Central memory CD4-positive, alpha-beta T cell (primary cell): ENCODE measurements around the gene UBE2D2.
"Not testable (repeated sequence)": the region's sequence is repeated elsewhere in the genome, so short reads cannot be mapped to it uniquely, and the experiment has no call there.

Source experiments
- DNase-seq: peaks from one replicate; pipeline ENCODE4 v3.0.0; 2022

The UBE2D2 gene

GRCh38 chr5:139549162-139549894, 11.8 kb upstream of the UBE2D2 start:
- no peak for DNase-seq

DNA sequence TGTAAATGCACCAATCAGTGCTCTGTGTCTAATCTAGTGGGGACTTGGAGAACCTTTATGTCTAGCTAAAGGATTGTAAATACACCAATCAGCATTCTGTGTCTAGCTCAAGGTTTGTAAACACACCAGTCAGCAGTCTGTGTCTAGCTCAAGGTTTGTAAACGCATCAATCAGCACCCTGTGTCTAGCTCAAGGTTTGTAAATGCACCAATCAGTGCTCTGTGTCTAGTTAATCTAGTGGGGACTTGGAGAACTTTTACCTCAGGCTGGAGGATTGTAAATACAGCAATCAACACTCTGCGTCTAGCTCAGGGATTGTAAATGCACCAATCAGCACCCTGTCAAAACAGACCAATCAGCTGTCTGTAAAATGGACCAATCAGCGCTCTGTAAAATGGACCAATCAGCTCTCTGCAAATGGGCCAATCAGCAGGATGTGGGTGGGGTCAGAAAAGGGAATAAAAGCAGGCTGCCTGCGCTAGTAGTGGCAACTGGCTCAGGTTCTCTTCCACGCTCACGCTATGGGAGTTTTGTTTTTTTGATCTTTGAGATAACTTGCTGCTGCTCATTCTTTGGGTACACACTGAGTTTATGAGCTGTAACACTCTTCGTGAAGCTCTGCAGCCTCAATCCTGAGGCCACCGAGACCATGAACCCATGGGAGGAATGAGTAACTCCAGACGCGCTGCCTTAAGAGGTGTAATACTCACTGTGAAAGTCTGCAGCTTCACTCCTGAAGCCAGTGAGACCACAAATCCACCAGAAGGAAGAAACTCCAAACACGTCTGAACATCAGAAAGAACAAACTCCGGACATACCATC, 10.9 kb upstream of the UBE2D2 start:
- not testable (repeated sequence) for DNase-seq

- DNase-seq = no peak
These were observed 9.8 kb upstream of the UBE2D2 start for GRCh38 chr5:139551191-139551889.

DNA sequence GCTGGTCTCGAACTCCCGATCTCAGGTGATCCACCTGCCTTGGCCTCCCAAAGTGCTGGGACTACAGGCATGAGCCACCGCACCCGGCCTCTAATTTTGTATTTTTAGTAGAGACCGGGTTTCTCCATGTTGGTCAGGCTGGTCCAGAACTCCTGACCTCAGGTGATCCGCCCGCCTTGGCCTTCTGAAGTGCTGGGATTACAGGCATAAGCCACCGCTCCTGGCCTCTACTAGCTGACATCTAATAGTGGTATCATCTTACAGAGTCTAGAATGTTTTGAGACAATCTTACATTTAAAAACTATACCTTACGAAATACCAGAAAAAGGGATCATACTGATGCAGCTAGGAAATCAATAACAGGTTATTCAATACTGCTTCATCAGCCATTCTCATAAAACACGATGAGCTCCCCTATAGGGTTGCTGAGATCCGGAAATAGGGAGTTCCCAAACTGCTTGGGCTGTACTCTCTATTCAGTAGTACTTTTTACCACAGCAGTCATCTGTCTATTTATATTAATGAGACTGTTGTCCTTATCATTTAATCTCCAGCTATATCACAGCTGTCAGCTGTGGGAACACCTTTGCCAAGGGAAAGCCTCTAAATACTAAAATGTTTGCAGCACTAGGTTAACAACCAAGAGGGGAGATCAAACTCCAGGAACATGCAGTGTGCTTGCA, 8.1 kb upstream of the UBE2D2 start:
- no peak for DNase-seq

DNA sequence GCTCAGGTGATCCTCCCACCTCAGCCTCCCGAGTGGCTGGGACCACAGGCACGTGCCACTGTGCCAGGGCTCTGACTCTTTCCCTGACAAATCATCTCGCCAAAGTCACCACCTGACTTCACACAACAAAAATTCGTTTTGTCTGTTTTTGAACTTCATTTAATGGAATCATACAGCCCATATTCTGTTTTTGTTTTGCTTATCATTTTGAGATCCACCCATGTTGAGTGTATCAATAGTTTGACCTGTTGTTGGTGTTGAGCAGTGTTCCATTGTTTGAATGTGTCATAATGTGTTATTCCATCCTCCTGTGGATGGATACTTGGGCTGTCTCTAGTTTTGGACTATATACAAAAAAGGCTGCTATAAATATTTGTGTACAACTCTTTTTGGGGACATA, 6.9 kb upstream of the UBE2D2 start:
- no peak for DNase-seq

- no peak for DNase-seq
These were observed 3.3 kb upstream of the UBE2D2 start for GRCh38 chr5:139557811-139558210.

DNA sequence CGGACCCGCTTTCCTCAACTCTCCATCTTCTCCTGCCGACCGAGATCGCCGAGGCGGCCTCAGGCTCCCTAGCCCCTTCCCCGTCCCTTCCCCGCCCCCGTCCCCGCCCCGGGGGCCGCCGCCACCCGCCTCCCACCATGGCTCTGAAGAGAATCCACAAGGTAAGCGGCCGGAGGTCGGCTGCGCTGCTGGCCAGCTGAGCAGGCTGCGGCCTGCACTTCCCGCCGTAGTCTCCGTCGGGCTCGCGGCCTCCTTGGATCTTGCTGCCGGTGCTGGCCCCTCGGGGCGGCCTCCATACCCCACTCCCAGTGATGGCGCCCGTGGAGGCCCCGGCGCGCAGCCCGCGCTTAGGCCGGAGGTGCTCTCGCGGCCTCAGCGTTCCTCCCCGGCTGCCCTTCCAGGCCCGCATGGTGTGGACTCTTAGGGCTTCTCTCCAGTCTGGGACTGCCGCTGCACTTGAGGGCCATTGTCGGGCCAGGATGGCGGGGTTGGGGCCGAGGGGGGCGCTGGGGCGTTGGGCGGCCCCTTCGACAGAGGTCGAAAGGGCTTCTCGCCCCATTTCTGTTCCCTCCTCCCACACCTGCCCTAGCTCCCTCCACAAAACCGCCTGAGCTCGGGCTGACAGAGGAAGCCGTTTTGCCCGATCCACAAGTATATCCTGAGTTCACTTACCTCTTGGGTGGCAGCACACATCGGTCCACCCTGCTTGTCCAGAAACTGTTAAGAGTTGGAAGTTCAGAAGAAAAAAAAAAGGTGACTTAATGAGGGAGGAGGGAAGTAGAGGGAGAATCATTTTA, 714 bp downstream of the UBE2D2 start:
- DNase-seq = no peak

DNA sequence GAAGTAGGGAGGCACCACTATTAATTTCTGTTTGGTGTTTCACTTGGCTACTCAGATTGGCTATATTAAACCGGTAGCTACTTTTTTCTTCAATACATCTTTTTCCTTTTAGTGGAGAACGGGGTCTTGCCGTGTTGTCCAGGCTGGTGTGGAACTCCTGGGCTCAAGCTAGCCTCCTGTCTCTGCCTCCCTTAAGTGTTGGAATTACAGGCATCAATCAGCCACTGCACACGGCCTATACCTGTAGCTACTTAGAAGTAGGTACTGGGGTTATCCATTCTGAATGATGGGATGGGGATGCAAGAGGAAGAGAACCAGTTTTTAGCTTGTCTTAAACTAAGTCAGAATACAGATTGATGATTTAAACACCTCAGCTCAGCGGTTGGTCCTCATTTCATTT, 1.7 kb downstream of the UBE2D2 start:
- DNase-seq = no peak

DNA sequence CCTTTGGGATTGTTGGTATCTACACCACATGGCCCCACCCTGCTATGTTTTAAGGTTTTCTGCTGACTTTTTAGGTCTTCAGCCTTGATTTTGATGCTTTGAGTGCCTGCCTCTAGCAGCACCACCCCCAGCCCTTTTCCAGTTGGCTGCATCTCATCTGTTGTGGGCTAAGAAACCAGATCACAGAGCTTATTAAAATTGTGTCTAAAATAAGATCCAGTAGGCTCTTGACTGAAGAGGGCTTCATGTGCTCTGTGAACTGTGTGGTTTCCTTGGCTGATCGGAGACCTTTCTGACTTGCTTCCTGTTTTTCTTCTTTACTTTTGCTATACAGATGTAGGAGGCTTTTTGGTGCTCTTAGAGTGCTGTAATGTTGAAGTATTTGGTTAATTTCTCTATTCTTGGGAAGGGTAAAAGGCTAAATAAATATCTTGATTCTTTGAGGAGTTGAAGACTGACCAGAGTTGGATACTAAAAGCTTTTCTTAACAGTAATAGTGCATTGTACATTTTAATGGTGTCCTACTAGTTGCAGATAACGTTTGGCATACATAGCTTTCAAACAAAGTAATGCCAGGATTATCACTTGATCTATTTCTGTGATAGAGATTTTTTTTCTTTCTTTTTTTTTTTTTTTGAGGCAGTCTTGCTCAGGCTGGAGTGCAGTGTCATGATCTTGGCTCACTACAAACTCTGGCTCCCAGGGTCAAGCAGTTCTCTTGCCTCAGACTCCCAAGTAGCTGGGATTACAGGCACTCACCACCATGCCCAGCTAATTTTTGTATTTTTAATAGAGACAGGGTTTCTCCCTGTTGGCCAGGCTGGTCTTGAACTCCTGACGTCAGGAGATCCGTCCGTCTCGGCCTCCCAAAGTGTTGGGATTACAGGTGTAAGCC, 4.5 kb downstream of the UBE2D2 start:
- peak; percentile 80 for DNase-seq

GRCh38 chr5:139566611-139567010, 5.5 kb downstream of the UBE2D2 start:
- DNase-seq = no peak

- no peak for DNase-seq
These were observed 8.3 kb downstream of the UBE2D2 start for GRCh38 chr5:139569270-139569955.

DNA sequence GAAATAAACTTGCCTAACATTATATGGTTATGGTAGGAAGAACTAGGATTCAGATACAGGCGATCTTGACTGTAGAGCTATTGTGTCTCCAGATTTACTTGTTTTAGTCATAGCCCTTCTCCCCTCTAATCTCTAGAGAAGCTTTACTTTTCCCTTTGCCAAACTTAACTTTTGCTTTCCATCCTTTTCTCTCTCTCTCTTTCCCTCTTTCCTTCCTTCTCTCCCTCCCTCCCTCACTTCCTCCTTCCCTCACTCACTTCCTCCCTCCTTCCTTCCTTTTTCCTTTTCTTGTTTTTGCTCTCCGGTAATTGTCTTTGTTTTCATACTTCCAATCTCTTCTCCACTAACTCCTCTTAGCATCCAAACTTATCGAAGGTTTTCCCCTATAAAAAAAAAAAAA, 10.4 kb downstream of the UBE2D2 start:
- DNase-seq = no peak

DNA sequence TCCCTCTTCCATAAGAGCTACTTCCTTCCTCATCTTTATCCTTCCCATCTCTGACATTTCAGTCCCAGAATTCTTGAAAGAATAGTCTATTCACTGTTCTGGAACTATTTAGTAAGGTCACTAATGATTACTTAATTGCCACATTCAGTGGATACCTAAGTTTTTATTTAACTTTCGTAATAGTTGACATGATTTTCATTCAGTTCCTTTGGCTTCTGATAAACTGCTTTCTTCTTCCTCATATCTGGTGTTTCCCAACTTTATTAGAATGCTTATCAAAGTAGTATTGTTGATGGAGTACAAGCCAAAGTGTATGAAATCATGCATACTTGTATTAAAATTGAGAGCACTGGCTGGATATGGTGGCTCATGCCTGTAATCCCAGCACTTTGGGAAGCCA, 10.8 kb downstream of the UBE2D2 start:
- DNase-seq = no peak

DNA sequence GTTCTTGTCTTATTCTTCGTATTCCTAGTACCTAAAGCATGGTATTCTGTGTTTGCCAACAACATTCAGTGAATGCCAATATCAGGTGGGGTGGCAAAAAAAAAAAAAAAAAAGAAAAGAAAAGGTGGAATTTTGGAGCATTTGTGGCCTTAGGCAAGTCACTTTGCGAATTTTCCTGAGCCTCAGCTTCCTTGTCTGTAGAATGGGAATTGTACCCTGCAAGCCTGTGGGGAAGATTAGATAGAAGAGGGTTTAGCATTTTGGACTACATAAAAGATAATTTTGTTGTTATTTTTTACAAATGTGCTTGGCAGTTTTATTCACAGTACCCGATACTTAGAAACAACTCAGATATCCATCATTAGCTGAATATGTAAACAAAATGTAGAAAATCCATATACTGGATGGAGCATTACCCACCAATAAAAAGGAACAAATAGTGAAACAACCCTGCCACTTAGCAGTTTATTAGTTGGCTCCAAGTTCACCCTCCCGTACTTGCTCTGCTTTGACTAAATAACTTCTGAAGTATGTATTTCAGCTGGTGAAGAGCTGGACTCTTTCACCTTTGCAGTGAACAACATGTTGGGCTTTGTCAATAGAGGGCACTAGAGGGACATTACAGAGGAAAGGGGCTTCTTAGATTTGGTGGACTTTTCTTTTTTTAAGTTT, 13.6 kb downstream of the UBE2D2 start:
- DNase-seq = peak; percentile 17

DNA sequence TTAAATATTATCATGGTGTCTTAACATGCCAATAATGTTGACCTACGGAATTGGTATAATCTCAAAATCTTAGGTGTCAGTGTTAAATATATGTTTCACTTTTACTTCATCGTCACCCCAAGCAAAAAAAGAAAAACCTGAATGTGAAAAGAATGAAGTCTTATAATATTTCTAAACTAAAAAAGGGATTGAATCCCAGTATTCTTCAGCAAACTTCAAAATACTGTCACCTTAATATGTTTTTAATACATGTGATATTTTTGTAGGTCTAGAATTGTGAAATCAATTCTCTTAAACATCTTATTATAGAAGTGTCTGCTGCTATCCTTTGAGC, 14.1 kb downstream of the UBE2D2 start:
- no peak for DNase-seq

GRCh38 chr5:139575751-139576150, 14.6 kb downstream of the UBE2D2 start:
- no peak for DNase-seq

DNA sequence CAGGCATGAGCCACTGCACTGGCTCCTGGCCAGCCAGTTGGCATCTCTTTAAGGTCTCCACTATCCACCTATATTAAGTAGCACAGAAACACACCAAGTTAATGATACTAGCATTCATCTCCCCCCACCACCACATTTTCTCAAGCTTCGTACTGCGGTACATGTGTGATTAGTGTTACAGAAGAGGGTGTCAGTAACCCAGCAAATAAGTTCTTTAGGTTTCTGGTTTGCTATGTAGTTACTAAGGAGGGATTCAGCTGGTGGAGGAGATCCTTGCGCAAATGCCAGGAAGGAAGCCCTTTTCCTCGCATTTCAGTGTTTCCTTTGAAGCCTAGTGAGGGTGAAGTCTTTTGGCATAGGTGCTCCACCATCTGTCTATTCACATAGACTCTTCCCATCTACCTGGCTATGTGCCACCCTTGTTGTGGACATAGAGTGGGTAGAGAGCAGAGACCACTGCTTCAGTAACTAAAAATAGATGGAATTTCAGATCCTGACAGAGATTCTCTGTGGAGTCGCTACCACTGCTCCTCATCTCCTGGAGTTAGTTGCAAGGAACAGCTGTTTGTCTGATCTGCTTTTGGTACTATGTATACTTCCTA, 16.7 kb downstream of the UBE2D2 start:
- DNase-seq = no peak

GRCh38 chr5:139578325-139578724, 17.2 kb downstream of the UBE2D2 start:
- no peak for DNase-seq

GRCh38 chr5:139582181-139582580, 21.0 kb downstream of the UBE2D2 start:
- not testable (repeated sequence) for DNase-seq

DNA sequence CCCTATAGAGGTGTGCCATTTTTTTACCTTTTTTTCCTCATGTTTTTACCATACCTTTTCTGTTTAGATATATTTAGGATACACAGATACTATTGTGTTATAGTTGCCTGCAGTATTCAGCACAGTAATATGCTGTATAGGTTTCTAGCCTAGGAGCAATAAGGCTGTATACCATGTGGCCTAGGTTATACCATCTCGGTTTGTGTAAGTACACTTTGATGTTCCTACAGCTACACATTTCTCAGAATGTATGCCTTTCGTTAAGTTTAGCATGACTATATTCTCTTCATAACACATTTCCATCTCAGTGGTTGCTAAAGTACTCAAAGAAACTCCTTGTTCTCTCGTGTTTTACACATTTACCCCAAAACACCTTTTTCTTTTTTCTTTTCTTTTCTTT, 23.0 kb downstream of the UBE2D2 start:
- DNase-seq = no peak
